Measurements from ENCODE around the gene RHCE.
"Not testable (repeated sequence)": the region's sequence is repeated elsewhere in the genome, so short reads cannot be mapped to it uniquely, and the experiment has no call there.

The RHCE gene

DNA sequence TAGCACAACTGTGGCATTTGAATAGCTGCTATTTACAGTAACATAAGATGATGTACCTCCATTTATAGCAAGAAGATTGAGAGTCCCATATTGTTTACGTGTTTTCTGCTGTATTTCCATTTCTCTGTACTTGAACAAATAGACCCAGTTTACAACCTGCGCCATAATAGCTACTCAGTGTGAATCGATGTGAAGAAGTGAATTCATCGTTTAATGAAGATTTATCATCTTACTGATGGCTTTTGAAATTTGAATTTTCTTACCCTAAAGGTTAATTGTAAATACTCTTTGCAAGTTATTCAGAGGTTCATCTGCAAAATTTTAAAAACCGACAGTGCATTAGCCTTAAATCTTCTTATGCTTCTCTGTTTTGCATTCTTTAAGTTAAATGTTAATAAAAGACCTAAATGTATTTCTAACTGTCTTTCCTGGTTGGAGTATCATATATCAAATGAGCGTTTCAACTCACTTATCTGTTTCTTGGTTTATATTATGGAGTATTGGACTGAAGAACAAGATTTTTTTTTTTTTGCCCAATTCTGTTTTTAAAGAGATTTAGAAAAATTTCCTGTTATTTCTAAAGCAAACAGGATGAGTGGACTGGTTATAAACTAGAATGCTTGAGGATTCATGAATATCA lies 12.2 kb upstream of the RHCE start:
- DNase-seq (ENCODE audit: low spot score), result no peak

- DNase-seq (ENCODE audit: low spot score), result no peak
Observed at GRCh38 chr1:25431955-25432719, 11.5 kb upstream of the RHCE start.

DNA sequence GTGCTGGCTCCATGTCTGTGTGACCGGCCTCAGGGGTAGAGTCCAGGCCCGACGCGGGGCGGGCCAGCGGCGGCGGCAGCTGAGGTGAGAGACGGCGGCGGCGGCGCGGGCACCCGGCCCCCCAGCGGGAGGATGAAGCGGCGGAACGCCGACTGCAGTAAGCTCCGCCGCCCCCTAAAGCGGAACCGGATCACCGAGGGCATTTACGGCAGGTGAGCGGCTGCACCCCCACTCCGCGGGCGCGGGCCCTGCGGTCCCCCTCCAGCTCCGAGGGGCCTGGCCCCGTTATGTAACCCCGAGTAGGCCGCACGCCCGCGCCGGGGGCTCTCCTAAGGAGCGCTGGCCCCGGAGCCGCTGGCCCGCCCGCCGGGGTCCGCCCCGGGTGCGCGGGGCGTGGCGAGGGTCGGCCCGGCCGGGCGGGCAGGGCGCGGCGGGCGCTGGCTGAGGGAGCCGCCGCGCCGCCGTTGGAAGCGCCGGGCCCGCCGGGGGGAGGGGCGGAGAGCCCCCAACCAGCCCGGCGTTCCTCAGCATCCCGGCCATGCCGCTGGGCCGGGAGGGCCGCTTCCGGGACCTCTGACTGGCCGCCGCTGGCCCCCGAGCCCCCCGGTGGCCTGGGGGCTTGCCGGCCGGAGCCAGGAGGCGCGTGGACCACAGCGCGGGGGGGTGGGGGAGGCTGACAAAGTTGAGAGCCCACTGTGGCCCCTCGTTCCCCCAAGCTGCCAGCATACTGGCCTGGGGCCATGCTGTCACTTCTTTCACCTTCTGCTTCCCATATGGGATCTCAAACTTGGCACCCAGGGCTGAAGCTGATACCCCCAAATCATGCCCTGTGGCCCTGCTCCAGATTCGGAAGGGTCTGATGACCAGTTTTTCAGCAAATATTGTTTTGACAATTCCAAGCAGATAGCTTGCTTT lies 10.6 kb upstream of the RHCE start:
- DNase-seq (ENCODE audit: low spot score), result no peak

DNA sequence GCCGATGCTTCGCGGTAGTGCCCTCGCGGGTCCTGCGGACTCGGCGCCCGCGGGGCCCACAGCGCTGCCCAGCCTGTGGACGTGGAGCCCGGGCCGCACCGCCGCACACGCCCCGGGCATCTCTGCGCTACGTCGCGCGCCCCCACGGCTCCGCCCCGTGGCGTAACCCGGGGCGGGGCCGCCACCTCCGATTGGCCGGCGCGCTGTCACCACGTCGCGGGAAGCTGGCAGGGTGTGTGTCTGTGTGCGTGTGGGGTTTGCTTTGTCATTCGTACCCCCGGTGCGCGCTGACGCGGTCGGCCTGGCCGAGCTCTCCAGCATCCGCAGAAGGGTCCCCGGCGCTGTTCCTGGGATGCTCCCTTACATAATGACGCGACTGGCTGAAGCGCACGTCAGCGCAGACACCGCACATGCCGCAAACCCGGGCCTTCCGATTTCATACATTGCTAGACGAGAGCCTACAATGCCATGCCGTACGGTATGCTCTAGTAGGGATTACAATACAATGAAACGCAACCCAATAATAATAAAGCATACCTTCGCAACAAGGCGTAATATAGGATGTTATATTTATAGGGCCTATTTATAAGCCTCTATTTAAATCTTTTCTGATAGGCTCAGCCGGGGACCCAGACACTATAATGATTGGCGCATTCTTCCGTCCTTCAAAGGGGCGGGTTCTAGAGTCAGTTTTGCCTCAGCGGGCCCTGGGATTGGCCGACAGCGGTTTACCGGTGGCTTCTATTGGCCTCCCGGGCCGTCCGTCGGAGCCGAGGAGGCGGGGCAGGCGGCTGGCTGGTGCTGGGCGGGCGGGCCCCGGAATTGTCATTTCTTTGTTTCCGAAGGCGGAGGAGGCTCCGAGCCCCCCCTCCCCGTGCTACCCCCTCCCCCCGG lies 9.7 kb upstream of the RHCE start, which contains the start of gene MACO1:
TSS of gene MACO1 (plus strand) at position 825 of the 894 bp plus-strand sequence. CDS start 202 bp downstream, outside the sequence.
- DNase-seq (ENCODE audit: low spot score), result peak; percentile 99

GRCh38 chr1:25428475-25429166 lies 8.0 kb upstream of the RHCE start:
- no peak for DNase-seq (ENCODE audit: low spot score)

GRCh38 chr1:25427696-25428095 lies 7.1 kb upstream of the RHCE start:
- DNase-seq (ENCODE audit: low spot score), result no peak

DNA sequence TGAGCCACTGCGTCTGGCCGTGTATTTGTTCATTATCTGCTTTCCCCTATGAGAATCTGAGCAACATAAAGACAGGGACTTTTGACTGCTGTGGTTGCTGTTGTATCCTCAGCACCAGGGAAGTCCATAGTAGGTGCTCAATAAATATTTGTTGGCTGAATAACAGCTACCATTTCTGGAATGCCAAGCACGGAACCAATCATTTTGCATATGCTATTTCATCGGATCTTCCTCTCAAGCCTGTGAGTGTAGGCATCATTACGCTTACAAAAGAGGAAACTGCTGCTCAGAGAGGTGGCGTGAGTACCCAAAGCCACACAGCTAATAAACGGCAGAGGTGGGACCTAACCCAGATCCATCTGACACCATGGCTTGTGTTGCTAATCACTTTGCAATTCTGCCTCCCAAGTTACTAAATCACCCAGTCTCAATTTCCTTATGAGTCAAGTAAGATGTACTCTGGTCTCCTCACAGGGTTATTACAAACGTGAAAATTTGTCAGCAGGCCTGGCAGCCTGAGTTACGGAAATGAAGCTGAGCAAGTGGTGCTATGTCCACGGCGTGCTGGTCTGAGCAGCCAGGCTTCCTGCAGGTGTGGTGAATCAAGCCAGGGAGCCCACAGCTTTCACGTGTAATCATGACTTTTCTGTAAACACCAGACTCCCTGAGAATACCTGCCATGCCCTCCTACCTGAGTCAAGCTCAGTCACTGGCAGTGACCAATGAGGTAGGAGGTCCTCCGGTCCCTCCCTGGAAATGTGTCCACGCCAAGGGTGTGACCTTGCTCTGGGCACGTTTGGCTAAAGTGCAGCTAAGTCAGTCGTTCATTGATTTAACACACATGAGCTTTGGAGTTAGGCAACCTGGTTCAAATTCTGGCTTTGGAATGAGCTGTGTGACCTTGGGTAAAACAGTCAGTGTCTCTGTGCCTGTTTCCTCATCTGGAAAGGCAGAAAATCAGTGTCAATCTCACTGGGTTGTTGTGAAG lies 4.8 kb upstream of the RHCE start:
- DNase-seq (ENCODE audit: low spot score), result no peak

DNA sequence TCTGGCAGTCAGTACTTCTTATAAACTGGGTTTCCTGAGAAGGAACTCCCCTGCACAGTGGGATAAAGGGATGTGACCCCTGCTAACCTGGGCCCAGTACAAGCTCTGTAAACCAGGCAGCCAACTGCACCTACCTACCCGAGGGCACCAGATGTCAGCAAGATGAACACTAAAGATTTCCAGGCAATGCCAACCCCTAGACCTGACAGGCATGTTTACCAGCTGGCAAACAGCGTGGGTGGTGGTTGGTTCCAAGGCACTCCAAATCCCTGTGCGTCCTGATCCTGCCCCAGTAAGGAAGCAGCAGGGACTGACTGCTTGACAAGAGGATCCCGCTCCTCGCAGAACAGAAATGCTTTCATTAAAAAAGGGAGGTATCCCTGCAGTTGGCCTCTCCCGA lies 2.6 kb upstream of the RHCE start:
- DNase-seq (ENCODE audit: low spot score), result not testable (repeated sequence)

DNA sequence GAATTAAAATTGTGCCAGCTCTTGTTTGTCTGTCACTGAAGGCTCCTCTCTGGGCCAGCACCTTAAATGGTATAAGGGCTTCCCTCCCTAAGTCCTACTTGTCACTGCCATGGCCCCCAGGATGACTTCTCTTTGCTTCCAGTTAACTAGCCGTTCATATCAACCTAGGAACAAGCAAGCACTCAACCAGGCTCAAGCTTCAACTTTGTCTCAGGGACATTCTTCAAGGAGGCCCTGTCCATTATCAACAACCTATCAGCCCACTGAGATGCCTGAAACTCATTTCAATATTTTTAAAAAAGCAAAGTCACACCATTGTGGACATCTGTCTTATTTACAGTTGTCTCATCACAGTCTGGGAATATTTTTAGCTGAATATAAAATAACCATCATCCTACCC lies 1.3 kb downstream of the RHCE start:
- not testable (repeated sequence) for DNase-seq (ENCODE audit: low spot score)

GRCh38 chr1:25417280-25417679 lies 3.3 kb downstream of the RHCE start:
- not testable (repeated sequence) for DNase-seq (ENCODE audit: low spot score)

- DNase-seq (ENCODE audit: low spot score), result not testable (repeated sequence)
Observed at GRCh38 chr1:25414578-25414977, 6.0 kb downstream of the RHCE start.

DNA sequence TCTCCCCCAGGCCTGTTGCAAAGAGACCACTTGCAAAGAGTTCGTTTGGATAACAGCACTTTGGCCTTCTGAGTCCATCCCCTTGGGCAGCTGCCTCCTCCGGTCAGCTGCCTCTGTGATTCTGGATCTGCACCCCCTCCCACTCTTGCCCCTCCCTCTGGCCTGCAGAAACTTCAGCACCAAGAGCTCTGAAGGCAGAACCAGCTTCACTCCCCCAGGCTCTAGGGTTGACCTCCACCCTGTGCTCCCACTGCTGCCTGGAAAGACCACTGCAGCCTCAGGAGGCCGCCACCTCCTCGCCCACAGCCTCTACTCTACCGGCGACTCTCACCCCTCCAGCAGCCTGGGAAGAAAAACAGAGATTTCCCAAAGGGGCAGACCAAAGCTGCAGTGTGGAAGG lies 6.5 kb downstream of the RHCE start:
- DNase-seq (ENCODE audit: low spot score), result not testable (repeated sequence)

DNA sequence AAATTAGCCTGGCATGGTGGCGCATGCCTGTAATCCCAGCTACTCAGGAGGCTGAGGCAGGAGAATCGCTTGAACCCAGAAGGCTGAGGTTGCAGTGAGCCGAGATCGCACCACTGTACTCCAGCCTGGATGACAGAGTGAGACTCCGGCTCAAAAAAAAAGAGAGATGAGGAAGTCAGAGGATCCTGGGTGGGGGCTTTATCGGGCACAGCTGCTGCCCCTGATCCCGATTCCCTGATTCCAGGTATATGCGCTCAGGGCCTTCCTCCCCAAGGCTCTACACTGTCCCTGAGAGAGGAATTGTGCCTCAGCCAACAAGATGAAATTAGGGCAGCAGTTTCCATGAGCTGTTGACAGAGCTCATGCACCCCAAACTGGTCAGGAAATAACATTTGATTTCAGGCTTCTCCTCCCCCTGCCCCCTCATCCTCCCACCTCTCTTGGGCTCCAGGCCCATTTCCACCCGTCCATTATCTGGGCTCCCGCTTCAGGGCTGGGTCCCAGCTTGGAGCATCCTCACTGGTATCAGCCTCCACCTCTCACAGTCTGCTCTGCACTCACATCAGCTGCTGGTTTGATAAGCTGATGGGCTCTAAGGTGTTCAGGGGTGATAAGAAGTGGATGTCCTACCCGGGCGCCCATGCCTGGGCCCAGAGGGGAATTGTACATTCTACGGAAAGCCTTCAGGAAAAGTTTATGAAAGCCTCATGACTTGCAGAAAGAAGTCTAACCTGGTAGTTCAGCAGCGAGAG lies 7.6 kb downstream of the RHCE start:
- DNase-seq (ENCODE audit: low spot score), result not testable (repeated sequence)

DNA sequence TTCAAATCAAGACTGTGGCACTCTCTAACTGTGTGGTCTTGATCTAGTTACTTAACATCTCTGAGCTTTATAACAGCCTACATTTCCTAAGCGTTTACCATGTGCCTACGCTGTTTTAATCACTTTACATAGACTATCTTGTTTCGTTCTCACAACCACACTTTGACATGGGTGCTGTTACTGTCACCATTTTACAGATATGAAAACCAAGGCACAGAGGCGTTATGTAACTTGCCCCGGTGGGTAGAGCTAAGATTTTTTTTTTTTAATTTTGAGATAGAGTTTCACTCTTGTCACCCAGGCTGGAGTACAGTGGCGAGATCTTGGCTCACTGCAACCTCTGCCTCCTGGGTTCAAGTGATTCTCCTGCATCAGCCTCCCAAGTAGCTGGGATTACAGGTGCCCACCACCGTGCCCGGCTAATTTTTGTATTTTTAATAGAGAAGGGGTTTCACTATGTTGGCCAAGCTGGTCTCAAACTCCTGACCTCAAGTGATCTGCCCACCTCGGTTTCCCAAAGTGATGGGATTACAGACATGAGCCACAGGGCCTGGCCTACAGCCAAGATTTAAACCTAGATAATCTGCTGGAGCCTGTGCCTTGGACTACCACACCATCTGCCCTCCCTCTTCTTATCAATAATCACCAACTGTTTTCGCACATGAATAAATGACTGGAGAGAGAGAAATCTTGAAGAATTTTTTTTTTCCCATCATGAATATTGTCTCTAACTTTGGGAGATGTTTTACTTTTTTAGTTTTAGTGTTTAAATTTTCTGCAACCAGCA lies 10.8 kb downstream of the RHCE start:
- not testable (repeated sequence) for DNase-seq (ENCODE audit: low spot score)

DNA sequence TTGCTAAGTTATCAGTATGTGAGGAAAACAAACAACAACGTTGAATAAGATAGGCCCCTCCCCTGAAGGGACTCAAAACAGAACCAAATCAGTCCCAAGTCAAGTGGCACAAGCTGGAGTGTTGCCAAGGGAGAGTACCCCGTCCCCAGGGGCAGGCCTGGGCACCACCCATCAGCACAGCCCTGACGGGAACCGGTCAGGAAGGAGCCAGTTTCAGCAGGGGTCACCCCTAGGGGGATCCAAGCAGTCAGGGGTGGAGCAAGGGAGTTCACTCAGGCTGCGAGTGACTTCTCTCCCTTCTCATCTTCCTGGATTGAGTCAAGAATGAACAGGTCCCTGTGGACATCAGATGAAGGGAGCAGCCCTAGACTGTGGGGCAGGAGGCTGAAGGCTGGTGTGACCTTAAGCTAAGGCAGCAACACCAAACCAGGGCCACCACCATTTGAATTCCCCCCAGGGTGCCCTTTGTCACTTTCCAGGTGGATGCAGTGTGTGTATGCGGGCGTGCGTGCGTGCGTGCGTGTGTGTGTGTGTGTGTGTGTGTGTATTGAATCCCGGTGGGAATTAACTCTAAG lies 14.8 kb downstream of the RHCE start:
- not testable (repeated sequence) for DNase-seq (ENCODE audit: low spot score)

DNA sequence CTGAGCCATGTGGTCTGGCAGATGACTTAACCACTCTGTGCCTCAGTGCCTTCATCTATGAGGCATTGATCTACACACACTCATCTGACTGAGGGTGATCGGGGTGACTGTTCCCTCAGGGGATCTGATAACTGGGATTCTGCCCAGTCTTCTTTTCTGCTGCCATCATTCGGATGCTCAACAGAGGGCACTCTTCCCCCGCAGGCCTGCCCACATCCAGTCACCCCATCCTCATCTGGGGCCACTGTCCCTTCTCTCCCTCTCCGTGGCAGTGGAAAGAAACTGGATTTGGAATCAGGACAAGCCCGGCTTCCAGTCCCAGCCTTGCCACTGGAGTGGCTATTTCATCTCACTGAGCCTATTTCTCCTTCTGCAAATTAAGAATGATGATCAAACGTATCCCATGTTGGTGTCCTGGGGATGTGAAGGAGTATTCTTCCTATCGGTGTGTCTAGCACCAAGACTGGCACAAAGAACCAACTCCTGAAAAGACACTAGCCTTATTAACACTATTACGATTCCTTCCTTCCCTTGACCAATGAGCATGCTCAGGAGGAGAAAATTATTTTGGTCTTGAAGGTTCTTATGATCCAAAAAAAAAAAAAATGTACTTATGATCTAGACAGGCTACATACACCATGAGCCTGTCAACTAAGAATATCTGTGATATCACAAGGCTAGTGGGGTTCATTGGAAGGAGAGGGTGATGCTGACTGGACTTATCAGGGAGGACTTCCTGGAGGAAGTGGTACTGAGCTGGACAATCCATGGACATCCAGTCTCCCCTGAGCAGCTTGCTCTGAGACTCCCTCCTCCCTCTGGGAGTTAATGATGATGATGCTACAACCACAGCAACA lies 17.4 kb downstream of the RHCE start:
- not testable (repeated sequence) for DNase-seq (ENCODE audit: low spot score)

DNA sequence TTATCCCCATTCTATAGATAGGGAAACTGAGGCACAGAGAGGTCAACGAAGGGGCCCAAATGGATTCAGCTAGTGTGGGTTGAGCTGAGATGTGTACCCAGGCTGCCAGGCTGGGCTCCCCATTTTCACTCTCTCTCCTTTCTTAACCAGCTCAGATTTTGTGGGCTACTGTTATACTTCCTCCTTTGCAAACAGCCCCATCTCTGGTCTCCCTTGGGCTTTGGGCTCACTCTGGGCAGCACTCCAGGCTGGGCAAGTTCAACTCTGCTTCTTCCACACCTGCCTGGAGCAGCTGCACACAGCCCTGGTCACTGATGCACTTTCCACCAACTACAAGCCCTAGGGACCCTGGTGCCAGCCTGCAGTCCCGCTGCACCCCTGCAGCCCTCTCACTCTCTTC lies 22.5 kb downstream of the RHCE start:
- DNase-seq (ENCODE audit: low spot score), result not testable (repeated sequence)
